Myocyte (in vitro differentiated cells): ENCODE data around the gene TLN1. TPM values are rescaled to one million over a fixed set of nuclear protein-coding genes. Genes with fewer than 3 reads are reported as not detected.

Source experiments
- DNase-seq: peaks from one replicate; pipeline ENCODE4 v3.0.0-alpha.2; 2012; ENCODE audit warnings: low read depth
- polyA plus RNA-seq: library from polyadenylated mRNA; unstranded; fragments of >200 nt; gene quantifications from one replicate; pipeline ENCODE4 v1.2.1, GENCODE V29; 2012; ENCODE audit warnings: missing spikeins
- total RNA-seq: library from RNA; depleted of rRNA; stranded (reverse); fragments of >200 nt; gene quantifications from 2 replicates; pipeline ENCODE4 v1.2.3, GENCODE V29; 2014

The TLN1 gene, protein sequence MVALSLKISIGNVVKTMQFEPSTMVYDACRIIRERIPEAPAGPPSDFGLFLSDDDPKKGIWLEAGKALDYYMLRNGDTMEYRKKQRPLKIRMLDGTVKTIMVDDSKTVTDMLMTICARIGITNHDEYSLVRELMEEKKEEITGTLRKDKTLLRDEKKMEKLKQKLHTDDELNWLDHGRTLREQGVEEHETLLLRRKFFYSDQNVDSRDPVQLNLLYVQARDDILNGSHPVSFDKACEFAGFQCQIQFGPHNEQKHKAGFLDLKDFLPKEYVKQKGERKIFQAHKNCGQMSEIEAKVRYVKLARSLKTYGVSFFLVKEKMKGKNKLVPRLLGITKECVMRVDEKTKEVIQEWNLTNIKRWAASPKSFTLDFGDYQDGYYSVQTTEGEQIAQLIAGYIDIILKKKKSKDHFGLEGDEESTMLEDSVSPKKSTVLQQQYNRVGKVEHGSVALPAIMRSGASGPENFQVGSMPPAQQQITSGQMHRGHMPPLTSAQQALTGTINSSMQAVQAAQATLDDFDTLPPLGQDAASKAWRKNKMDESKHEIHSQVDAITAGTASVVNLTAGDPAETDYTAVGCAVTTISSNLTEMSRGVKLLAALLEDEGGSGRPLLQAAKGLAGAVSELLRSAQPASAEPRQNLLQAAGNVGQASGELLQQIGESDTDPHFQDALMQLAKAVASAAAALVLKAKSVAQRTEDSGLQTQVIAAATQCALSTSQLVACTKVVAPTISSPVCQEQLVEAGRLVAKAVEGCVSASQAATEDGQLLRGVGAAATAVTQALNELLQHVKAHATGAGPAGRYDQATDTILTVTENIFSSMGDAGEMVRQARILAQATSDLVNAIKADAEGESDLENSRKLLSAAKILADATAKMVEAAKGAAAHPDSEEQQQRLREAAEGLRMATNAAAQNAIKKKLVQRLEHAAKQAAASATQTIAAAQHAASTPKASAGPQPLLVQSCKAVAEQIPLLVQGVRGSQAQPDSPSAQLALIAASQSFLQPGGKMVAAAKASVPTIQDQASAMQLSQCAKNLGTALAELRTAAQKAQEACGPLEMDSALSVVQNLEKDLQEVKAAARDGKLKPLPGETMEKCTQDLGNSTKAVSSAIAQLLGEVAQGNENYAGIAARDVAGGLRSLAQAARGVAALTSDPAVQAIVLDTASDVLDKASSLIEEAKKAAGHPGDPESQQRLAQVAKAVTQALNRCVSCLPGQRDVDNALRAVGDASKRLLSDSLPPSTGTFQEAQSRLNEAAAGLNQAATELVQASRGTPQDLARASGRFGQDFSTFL (N-terminal part only)
- total RNA-seq: 219 and 242 TPM in 2 replicates
- 272 TPM for polyA plus RNA-seq

DNA sequence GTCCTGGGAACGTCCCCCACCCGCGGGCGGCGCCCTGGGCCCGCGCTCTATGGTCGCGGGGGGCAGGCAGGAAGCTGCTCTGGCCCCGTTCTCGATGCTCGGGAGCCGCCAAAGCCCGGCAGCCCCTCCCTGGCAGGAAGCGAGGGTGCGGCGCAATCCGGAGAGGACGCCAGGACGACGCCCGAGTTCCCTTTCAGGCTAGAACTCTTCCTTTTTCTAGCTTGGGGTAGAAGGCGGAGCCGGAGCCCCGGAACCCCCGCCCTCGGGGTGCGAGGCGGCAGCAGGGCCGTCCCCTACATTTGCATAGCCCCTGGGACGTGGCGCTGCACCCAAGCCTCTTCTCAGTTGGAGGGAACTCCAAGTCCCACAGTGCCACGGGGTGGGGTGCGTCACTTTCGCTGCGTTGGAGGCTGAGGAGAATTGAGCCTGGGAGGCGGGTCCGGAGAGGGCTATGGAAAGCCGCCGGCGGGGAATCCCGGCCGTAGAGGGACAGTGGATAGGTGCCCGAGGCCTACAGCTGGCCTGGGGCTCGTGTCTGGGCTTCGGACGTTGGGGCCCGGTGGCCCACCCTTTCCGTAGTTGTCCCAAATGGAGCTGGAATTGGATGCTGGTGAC lies at the start of gene TLN1, which contains the start of gene CREB3:
Gene TLN1, minus strand, starts transcription at position 11 of the 615 bp plus-strand sequence. CDS start 6,501 bp downstream, outside the sequence.
Gene CREB3, plus strand, starts transcription at position 482 of the 615 bp plus-strand sequence. Its CDS starts 107 bp downstream, at position 589.
- DNase-seq: peak; percentile 99

DNA sequence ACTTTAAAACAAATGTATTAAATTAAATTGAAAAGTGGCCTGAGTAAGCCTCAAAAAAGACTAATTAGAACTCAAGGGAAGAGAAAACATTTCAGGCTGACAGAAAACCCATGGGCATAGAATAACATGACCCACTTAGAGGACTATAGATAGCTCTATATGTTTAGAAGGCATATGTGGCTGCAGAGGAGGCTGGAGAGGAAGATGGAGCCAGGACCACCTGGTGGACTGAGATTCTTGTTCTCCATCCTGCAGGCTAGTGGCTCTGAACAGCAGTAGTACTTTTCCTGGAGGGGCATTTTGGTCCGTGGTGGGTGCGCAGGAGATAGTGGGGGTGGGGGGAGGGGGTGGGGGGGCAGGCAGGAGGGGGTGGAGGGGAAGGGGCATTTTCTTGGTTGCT lies 49.1 kb upstream of the TLN1 start:
- DNase-seq: no peak

DNA sequence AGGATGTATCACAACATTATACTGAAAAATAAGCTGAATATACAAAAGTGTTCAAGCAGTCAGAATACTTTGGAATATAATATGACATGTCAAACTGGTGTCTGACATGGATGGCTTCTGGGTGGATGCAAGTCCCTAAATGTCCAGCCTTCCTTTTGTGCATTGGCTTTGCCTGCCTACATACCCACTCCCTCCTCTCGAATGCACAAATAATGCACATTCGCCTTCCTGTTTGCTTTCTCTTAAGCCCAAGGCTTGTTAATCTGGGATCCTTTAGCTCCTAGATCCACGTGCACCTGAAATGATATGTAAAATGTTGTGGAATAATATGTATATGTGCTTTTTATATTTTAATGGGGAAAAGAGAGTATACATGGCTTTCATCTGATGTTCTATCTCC lies 46.5 kb upstream of the TLN1 start:
- no peak for DNase-seq

DNA sequence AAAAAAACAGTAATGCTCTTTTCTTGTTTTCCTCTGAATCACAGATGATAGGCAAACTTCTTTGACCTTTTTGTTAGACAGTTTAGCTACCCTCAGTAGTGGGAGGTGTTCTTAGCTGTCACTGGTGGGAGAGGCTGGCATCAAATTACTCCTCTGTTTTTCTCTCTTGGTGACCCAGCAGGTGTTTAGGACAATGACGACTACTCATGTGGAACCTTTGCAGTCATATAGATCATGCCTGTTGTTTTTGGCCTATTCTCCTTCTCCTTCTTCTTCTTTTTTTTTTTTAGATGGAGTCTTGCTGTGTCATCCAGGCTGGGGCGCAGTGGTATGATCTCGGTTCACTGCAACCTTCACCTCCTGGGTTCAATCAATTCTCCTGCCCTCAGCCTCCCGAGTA lies 44.0 kb upstream of the TLN1 start:
- DNase-seq: peak; percentile 17

DNA sequence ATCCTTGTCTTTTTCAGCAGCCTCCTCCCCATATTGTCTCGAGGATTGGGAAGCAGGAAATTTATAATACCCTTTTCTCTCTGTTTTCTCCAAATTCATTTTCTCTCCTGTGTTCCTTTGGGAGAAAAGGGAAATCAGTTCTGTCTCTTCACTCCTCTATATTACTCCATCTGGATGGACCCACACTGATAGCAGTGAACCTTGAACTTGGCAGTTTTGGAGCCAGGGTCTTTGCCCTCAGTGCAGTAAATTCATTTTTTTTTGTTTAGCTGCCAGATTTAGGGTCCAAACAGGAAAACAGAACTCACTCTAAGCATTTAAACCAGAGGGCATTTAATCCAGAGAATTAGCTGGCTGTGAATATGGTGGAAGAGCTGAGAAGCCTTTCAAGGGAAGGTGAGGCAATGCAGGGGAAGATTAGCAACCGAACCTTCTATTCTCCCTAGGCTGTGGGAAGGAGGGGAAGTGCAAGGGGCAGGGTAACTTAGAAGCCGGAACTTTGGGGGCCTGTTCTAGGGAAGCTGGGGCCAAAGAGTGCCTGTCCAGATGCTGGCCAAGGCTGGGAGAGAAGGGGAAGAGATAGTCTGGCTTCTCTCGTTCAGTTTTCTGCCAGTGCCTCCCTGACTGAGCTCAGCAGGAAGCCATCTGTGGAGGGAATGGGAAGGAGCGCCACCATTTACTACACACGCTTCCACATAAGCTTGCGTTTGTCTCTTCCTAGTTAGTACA lies 43.1 kb upstream of the TLN1 start:
- no peak for DNase-seq

DNA sequence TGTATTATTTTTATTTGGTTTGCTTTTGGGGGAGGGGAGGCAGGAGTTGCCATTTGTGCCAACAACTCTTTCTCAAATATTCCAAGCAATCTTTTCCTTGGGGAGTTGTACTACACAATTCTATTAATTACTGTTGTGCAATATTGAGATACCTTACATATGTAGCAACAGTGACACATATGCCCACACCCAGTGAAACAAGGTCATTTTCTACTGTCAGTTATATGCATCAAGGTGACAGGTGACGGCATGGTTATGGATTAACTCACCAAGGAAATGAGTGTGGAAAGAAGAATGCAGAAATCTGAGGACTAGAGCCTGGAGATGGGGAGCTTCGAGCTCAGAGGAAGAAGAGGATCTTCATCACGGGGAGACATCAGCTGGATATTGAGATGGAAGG lies 39.9 kb upstream of the TLN1 start:
- no peak for DNase-seq

DNA sequence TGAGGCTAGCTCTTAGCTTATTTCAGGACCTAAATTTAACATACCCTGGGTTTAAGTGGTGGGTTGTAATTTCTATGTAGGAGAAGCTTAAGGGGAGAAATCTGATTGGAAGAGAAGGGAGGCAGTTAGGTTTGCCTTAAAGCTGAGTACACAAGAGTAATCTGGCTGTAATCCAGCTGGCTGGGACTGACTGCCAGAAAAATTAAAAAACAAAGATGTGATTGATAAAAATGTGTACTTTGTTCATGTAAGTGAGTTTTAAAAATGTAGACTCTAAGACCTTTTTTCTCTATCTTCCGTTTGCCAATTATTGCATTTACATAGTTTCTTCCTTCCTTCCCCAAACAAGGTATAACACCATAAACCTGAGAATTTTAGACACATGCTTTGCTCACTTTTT lies 39.5 kb upstream of the TLN1 start:
- no peak for DNase-seq

DNA sequence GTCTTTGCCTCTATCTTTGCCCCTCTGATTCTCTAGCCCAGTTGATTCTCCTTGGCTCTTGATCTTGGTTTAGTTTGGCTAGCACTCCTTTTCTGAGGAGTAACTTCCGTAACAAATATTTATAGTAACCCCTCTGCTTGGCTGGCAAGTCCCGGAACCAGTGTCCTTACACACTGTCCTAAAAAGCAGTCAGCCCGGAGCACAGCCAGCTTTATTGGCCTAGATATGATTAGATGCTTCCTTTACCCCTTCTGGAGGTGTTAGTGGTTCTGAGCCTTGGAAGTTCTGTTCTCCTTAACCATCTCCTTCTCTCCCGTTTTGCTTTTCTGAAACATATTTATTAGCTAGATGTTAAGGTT lies 39.1 kb upstream of the TLN1 start:
- no peak for DNase-seq

DNA sequence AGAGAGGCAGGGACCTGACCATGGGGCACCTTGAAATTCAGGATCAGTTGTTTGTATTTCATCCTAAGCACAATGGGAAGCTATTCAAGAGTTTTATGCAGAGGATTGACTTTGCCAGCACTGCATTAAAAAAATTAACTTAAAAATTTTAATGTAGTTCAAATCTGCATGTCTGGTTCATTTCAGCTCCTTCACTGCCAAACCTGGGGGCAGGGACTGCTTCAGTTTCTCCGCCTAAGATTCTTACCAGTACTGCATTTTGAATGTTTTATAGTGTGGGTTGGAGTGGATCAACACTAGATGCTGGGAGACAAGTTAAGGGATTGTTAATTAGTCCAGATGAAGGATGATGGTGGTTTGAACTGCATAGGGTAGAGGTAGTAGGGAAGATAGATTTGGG lies 37.8 kb upstream of the TLN1 start:
- no peak for DNase-seq

DNA sequence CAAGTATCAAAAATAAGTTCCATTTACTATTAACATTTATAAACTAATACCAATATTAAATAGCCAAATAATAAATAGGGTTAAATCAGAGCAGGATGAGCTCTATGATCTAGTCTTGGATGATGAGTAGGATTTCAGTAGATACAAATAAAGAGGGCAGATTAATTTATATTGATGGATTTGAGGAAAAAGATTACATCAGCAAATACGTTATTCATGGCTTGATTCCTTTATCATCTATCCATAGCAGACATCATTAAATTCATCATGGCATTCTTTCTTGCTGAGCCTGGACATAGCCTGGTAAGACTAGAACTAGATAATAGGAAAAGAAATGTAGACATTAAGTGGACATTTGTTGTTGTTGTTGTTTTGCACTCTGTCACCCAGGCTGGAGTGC lies 35.5 kb upstream of the TLN1 start:
- no peak for DNase-seq

DNA sequence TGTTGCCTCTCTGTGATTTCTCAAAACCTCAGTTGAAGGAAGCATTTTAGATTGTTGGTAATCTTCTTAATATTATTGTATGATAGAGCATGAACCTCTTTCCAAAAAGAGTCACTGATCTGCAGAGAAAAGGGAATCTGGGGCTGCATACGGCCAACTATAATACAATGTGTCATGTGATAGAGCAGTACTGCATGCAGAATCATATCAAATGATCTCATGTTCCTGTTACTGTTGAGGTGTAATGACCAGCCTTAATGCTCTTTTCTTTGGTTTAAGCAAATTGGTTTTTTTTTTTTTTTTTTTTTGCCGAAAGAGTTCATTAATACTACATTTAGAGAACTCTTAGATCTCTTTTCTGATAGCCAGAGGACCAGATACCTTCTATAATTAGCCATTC lies 35.0 kb upstream of the TLN1 start:
- no peak for DNase-seq

DNA sequence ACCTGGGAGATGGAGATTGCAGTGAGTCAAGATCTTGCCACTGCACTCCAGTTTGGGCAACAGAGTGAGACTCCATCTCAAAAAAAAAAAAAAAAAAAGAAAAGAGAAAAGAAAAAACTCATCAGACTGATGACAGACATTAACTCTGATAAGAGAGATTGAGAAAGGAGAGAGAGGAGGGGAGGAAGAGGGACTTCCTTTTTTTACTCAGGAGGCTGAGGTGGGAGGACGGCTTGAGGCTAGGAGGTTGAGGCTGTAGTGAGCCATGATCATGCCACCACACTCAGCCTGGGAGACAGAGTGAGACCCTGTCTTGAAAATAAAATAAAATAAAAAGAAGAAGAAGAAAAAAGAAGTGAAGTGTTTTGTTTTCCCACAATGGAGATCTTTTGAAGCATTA lies 31.8 kb upstream of the TLN1 start:
- no peak for DNase-seq

DNA sequence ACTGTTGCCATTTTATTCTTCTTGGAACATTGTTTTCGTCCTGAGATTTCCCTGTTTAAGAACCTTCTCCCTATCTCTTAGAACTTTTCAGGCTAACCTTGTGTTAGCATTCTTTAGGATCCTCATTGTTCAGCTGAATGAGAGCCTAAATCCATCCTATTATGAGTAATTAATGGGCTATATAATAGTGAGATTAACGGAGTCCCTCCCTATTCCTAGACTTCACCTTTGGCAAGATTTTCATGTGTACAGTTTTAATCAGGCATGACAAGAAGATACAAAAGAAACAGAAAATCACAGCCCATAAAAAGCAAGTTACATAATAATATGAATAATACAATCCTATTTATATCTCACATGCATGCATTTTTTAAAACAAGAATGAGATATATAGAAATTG lies 31.2 kb upstream of the TLN1 start:
- no peak for DNase-seq

DNA sequence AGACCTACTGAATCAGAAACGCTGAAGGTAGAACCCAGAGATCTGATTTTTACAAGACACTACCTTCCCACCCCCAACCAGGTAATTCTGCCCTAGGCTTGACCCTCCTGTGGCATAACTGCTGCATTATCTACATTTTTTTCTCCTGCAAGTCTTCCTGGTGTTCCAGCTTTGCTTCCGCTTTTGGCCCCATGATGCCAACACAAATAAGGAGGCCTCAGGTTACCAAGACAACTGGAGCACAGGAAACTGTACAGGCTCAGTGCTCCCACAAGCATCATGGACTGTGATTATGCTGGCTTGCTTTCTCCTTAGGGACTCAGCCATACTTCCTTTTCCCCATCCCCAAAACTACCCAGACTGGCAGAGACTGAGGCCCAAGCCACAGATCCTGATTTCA lies 28.7 kb upstream of the TLN1 start:
- no peak for DNase-seq

DNA sequence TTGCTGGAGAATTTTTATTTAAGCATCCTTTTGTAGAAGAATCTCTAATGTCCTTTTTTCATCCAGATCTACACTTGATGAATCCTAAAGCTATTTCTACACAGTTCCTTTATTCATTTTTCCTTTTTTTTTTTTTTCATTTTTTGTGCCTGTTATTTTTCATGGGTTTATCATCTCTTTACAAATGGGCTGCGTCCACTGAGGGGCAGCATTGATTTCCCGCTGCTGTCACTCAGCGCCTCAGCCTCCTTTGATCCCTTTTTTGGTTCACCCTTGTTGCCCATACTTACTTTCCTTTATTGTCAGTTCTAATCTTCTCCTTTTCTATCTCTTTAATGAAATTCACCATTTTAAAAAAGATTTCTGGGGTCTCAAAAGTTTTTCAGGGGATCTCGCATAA lies 27.8 kb upstream of the TLN1 start:
- DNase-seq: no peak

DNA sequence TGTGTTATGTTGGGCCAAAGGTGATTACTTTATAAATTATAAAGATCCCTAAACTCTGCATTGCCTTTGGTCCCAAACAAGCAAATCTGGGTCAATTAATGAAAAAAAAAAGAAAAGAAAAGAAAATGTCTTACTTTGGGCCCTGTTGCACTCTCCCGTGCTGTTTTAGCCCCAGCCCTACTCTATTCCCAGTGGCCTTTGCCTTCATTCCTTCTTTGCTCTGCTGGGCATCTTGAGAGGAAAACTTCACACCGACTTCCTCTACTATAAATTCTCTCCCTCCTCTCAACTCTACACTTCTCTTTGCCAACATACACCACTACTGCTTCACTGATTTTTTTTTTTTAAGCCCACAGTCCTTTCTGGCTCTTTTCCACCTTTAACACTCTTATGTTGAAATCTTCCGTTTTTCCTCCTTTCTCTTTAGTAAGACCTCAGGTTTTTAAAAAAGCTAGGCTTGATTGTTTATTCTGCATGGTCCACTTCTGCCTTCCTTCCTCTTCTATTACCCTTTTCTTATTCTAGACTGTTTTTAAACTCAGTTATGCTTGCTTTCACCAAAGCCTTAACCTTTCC lies 26.6 kb upstream of the TLN1 start:
- DNase-seq: no peak

DNA sequence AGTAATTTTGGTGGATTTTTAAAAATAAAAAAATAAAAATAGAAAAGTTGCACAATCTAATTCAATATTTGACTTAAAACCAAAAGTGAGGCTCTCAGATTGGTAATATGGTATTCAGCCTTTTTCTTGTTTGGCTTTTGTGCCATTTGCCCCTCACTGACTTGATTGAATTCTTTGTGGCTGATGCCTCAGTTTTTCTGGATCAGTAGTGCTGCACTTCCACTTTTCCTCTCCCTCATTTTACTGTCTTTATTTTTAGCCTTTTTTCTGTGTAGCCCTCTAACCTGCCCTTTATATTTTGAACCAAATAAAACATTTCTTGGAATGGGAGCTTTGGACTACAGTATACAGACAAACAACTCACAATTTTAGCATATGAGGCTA lies 25.9 kb upstream of the TLN1 start:
- no peak for DNase-seq

DNA sequence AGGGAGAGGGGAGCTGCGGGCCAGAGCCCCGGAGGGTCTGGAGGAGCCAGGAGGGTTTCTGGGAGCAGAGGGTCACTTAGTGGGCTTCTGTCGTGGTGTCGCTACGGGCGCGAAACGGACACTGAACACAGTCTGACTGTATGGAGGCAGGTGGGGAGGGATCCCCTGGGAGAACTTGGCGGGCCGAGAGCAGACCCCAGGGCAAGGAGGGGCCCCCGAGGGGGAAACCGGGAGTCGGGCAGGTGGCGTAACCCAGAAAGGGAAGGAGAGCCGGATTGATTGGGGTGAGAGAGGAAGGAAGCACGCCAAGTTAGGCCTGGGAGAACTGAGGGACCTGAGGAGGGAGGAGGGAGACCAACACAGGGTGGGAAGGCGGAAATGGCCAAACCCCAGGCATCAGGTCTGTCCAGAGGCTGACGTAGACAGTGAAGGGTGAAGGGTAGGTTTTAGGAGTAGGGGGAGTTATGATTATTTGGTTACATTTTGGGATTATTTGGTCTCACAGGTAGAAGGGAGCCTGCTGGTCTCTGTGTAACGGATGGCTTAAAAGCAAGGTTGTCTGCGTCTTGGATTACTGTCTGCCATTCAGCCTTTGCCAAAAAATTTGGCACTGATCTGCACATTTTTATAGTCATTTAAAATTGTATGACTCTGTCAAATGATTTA lies 25.4 kb upstream of the TLN1 start:
- DNase-seq: no peak
